SU-DHL-6 (cell line): ENCODE data around the gene NLN.

ENCODE experiments used
- H2AFZ ChIP-seq: fragments of 200-600 bp; sonication (generic); 2 replicates; pipeline ENCODE4 v1.6.1; 2014; ENCODE audit warnings: low read depth, mild to moderate bottlenecking, moderate library complexity, mixed read lengths, antibody characterized with exemption, low read length; ENCODE audit not compliant: severe bottlenecking
- H3F3A ChIP-seq: fragments of 200-600 bp; shearing (Covaris generic); 2 replicates; pipeline ENCODE4 v1.6.0; 2016; ENCODE audit warnings: antibody characterized with exemption, mild to moderate bottlenecking; ENCODE audit not compliant: insufficient read depth
- H3K27ac ChIP-seq: fragments of 200-600 bp; sonication (generic); 2 replicates; pipeline ENCODE4 v1.5.1; 2016; ENCODE audit warnings: low read depth, mild to moderate bottlenecking, low read length, moderate library complexity, mixed read lengths
- H3K27me3 ChIP-seq: fragments of 200-600 bp; sonication (generic), shearing (Covaris generic); 2 replicates; pipeline ENCODE4 v1.6.0; 2014; ENCODE audit warnings: mild to moderate bottlenecking, low read length
- H3K36me3 ChIP-seq: fragments of 200-600 bp; sonication (generic); 2 replicates; pipeline ENCODE4 v1.6.1; 2014; ENCODE audit warnings: mild to moderate bottlenecking, low read length, mixed read lengths
- H3K4me2 ChIP-seq: fragments of 300-600, 200-600 bp; shearing (Covaris generic), sonication (generic); 2 replicates; pipeline ENCODE4 v1.6.0; 2014; ENCODE audit warnings: low read length, low read depth, mild to moderate bottlenecking; ENCODE audit not compliant: poor library complexity, severe bottlenecking
- H3K4me3 ChIP-seq: fragments of 200-600 bp; sonication (generic); 2 replicates; pipeline ENCODE4 v1.5.1; 2014; ENCODE audit warnings: antibody characterized with exemption, low read length, mild to moderate bottlenecking, mixed read lengths; ENCODE audit not compliant: insufficient read depth, poor library complexity, severe bottlenecking
- H3K79me2 ChIP-seq: fragments of 200-600 bp; sonication (generic); 2 replicates; pipeline ENCODE4 v1.6.1; 2014; ENCODE audit warnings: mild to moderate bottlenecking, low read length, moderate library complexity; ENCODE audit not compliant: insufficient read depth
- H3K9ac ChIP-seq: fragments of 200-600 bp; sonication (generic); 2 replicates; pipeline ENCODE4 v1.7.0; 2014; ENCODE audit warnings: mild to moderate bottlenecking, low read length
- H3K9me2 ChIP-seq: fragments of 200-600 bp; sonication (generic); replicated peaks from 2 replicates; pipeline ENCODE4 v1.6.1; 2014; ENCODE audit warnings: low read length; ENCODE audit not compliant: insufficient read depth
- H3K9me3 ChIP-seq: fragments of 200-600 bp; sonication (generic); 2 replicates; pipeline ENCODE4 v1.6.1; 2014; ENCODE audit warnings: low read length, mixed read lengths; ENCODE audit not compliant: insufficient read depth
- H4K20me1 ChIP-seq: fragments of 200-600 bp; sonication (generic); 2 replicates; pipeline ENCODE4 v1.6.1; 2014; ENCODE audit warnings: low read depth, mild to moderate bottlenecking, antibody characterized with exemption, low read length, moderate library complexity, mixed read lengths
- EZH2phosphoT487 ChIP-seq: fragments of 200-600 bp; sonication (generic), shearing (Covaris generic); conservative IDR thresholded peaks from 2 replicates; pipeline ENCODE4 v1.6.1; 2018; ENCODE audit warnings: mild to moderate bottlenecking, antibody characterized with exemption, low read length, moderate library complexity, mixed read lengths
- TF ChIP-seq, protein P1 (sequence below): fragments of 200-600 bp; sonication (generic); IDR thresholded peaks from one replicate; pipeline ENCODE4 v1.5.1; 2017; ENCODE audit warnings: antibody characterized with exemption, mild to moderate bottlenecking, low read length, moderate library complexity; ENCODE audit not compliant: insufficient read depth, poor library complexity, severe bottlenecking

The NLN gene

DNA sequence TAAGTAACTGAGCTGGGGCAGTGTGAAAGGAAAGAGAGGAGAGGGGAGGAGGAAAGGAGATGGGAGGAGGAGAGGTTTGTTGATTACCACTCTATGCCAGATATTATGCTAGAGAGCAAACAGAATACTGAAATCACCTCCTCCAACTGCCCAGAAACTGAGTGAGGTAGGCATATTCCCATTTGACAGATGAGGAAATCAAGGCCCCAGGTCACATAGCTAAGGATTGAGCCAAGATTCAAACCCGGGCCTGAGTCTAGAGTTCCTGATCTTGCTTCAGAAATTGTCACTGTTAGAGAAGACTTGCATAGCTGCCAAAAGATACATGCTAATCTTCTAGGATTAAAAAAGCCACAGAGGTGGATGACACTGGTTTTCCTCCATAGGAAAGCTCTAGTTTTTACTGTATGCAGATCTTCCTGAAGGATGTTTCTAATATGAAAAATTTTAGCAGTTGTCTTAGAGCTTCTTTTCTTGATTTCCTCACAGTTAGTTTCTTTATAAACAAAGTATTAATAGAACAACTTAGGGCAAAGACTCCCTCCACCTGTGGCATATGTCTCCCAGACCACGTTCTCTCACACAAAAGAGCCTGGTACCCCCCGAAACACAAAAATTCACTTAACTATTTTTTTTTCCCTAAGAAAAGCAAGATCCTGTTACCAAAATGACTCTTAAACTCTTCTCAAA is 97.4 kb downstream of the NLN start:
- Histone ChIP-seq H3K9me2 (no peaks in the 10 kb centered on the region), H3K79me2 (no peaks in the 10 kb centered on the region), H3K27ac (no peak overlapping the region), H3F3A (no peaks in the 10 kb centered on the region), H3K9ac (no peak overlapping the region), H3K27me3 (no peaks in the 10 kb centered on the region), H4K20me1 (no peaks in the 10 kb centered on the region), H2AFZ (no peak overlapping the region), H3K36me3 (no peaks in the 10 kb centered on the region), H3K4me3 (no peak overlapping the region), H3K4me2 (no peak overlapping the region), H3K9me3 (no peaks in the 10 kb centered on the region)
- TF ChIP-seq, protein P1, sequence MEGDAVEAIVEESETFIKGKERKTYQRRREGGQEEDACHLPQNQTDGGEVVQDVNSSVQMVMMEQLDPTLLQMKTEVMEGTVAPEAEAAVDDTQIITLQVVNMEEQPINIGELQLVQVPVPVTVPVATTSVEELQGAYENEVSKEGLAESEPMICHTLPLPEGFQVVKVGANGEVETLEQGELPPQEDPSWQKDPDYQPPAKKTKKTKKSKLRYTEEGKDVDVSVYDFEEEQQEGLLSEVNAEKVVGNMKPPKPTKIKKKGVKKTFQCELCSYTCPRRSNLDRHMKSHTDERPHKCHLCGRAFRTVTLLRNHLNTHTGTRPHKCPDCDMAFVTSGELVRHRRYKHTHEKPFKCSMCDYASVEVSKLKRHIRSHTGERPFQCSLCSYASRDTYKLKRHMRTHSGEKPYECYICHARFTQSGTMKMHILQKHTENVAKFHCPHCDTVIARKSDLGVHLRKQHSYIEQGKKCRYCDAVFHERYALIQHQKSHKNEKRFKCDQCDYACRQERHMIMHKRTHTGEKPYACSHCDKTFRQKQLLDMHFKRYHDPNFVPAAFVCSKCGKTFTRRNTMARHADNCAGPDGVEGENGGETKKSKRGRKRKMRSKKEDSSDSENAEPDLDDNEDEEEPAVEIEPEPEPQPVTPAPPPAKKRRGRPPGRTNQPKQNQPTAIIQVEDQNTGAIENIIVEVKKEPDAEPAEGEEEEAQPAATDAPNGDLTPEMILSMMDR, result no peak
- TF ChIP-seq EZH2phosphoT487, result no peak

DNA sequence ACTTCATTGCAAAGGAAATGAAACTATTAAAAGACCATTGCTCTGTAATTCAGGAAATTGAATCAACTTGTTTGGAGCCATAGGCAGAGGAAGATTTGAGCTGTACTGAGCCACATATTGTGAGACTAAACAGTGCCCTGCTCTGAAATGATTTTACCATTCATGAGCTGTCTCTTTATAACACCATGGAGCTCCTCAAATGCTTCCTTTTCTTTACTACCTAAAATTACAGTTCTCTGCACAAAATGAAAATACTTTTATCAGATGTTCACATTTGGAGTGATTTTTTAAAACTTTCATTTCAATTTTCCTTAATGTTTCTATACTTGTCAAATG is 97.9 kb downstream of the NLN start:
- Histone ChIP-seq H3K9me3 (no peaks in the 10 kb centered on the region), H3F3A (no peaks in the 10 kb centered on the region), H3K36me3 (no peaks in the 10 kb centered on the region), H3K9ac (no peak overlapping the region), H3K4me3 (no peak overlapping the region), H3K79me2 (no peaks in the 10 kb centered on the region), H3K9me2 (no peaks in the 10 kb centered on the region), H3K27ac (no peak overlapping the region), H3K4me2 (no peak overlapping the region), H4K20me1 (no peaks in the 10 kb centered on the region), H3K27me3 (no peaks in the 10 kb centered on the region), H2AFZ (no peak overlapping the region)
- no peak for TF ChIP-seq EZH2phosphoT487
- TF ChIP-seq, protein P1, result no peak

DNA sequence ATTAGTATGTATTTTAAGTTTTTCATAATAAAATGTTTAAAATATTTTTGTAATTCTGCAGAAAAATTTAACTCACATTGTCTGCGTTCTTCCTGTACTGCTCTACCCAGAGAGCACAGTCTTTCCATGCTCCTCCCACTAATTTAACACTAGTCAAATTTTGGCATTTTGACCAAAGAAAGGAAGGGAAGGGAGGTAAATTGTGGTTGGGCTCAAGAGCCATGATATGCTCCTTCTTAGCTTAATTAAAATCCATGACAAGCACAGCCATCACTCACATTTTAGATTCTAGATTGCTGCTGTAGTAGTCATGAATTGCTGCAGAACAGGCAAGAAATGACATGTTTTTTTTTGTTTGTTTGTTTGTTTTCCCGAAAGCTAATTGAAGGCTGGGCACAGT is 98.4 kb downstream of the NLN start:
- TF ChIP-seq, protein P1, result no peak
- no peak for TF ChIP-seq EZH2phosphoT487
- Histone ChIP-seq H2AFZ (no peak overlapping the region), H3K4me2 (no peak overlapping the region), H3K79me2 (no peaks in the 10 kb centered on the region), H3K9me3 (no peaks in the 10 kb centered on the region), H3F3A (no peaks in the 10 kb centered on the region), H3K27me3 (no peaks in the 10 kb centered on the region), H3K9ac (no peak overlapping the region), H3K9me2 (no peaks in the 10 kb centered on the region), H3K27ac (no peak overlapping the region), H4K20me1 (no peaks in the 10 kb centered on the region), H3K36me3 (no peaks in the 10 kb centered on the region), H3K4me3 (no peak overlapping the region)
